Peyer's patch (tissue), 4 donors: Measurements from ENCODE around the gene MAP3K10.
"Not testable (repeated sequence)": the region's sequence is repeated elsewhere in the genome, so short reads cannot be mapped to it uniquely, and the experiment has no call there.

ENCODE experiments used
- POLR2A ChIP-seq, 2 donors: fragments of 450-650 bp; IDR thresholded peaks; one replicate each; pipeline ENCODE4 v1.5.1; 2017; ENCODE audit warnings: antibody characterized with exemption in 2 of 2, mild to moderate bottlenecking in 2 of 2, moderate library complexity in 2 of 2
- TF ChIP-seq, protein P1 (sequence below), 6 experiments: fragments of 450-650 bp in 4 of 6; fragments of 200-600 bp in 2 of 6; sonication (generic) in 1 of 6; IDR thresholded peaks; one replicate each; pipeline ENCODE4 v1.5.1; 2017 to 2019; ENCODE audit warnings: antibody characterized with exemption in 6 of 6, mild to moderate bottlenecking in 3 of 6, moderate library complexity in 1 of 6

DNA sequence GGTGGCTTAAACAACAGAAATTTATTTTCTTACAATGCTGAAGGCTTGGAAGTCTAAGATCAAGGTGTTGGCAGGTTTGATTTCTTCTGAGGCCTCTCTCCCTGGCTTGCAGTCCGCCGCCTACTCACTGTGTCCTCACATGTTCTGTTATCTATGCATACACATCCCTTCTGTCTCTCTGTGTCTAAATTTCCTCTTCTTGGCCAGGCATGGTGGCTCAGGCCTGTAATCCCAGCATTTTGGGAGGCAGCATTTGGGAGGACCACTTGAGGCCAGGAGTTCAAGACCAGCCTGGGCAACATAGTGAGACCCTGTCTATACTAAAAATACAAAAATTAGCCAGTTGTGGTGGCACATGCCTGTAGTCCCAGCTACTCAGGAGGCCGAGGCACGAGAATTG, 19.9 kb upstream of the MAP3K10 start:
- not testable (repeated sequence) for TF ChIP-seq POLR2A (IDR thresholded peaks at IDR 0.05)
- TF ChIP-seq, protein P1, sequence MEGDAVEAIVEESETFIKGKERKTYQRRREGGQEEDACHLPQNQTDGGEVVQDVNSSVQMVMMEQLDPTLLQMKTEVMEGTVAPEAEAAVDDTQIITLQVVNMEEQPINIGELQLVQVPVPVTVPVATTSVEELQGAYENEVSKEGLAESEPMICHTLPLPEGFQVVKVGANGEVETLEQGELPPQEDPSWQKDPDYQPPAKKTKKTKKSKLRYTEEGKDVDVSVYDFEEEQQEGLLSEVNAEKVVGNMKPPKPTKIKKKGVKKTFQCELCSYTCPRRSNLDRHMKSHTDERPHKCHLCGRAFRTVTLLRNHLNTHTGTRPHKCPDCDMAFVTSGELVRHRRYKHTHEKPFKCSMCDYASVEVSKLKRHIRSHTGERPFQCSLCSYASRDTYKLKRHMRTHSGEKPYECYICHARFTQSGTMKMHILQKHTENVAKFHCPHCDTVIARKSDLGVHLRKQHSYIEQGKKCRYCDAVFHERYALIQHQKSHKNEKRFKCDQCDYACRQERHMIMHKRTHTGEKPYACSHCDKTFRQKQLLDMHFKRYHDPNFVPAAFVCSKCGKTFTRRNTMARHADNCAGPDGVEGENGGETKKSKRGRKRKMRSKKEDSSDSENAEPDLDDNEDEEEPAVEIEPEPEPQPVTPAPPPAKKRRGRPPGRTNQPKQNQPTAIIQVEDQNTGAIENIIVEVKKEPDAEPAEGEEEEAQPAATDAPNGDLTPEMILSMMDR (IDR thresholded peaks at IDR 0.05) = not testable (repeated sequence)
